AG09309 (cell line): ENCODE measurements around the gene CHCHD3.

ENCODE experiments used
- DNase-seq: peaks from one replicate; pipeline ENCODE4 v3.0.0-alpha.2; 2010; ENCODE audit warnings: low read depth
- H3K4me3 ChIP-seq: 2 replicates; pipeline ENCODE4 v1.5.1; 2011; ENCODE audit warnings: mild to moderate bottlenecking, low read depth, low read length, moderate library complexity; ENCODE audit not compliant: control insufficient read depth
- TF ChIP-seq, protein P1 (sequence below): IDR thresholded peaks from 2 replicates; pipeline ENCODE4 v1.5.1; 2011; ENCODE audit warnings: mild to moderate bottlenecking, low read depth, low read length, inconsistent platforms; ENCODE audit not compliant: insufficient read depth, control insufficient read depth; ENCODE audit errors: missing control alignments

CHCHD3 gene

DNA sequence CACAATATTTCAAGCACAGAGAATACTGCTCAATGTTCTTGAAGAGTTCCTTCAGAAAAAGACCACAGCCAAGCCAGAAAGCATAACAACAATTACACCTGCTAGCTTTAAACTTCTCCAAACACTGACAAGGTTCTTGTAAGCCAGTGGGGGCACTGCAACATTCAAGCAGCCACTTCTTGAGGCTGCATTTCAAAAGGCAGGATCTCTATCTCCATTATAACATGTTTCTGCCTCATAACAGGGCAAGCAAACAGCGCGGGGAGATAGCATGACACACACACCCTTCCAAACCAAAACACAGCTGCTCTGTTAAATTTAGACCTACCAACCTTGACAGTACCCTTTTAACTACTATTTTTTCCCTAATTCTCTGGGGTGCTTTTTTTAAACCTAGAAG lies 30.8 kb downstream of the CHCHD3 start:
- DNase-seq, result no peak
- H3K4me3 ChIP-seq, result no peak overlapping the region
- TF ChIP-seq, protein P1, sequence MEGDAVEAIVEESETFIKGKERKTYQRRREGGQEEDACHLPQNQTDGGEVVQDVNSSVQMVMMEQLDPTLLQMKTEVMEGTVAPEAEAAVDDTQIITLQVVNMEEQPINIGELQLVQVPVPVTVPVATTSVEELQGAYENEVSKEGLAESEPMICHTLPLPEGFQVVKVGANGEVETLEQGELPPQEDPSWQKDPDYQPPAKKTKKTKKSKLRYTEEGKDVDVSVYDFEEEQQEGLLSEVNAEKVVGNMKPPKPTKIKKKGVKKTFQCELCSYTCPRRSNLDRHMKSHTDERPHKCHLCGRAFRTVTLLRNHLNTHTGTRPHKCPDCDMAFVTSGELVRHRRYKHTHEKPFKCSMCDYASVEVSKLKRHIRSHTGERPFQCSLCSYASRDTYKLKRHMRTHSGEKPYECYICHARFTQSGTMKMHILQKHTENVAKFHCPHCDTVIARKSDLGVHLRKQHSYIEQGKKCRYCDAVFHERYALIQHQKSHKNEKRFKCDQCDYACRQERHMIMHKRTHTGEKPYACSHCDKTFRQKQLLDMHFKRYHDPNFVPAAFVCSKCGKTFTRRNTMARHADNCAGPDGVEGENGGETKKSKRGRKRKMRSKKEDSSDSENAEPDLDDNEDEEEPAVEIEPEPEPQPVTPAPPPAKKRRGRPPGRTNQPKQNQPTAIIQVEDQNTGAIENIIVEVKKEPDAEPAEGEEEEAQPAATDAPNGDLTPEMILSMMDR, result peak; percentile 19

DNA sequence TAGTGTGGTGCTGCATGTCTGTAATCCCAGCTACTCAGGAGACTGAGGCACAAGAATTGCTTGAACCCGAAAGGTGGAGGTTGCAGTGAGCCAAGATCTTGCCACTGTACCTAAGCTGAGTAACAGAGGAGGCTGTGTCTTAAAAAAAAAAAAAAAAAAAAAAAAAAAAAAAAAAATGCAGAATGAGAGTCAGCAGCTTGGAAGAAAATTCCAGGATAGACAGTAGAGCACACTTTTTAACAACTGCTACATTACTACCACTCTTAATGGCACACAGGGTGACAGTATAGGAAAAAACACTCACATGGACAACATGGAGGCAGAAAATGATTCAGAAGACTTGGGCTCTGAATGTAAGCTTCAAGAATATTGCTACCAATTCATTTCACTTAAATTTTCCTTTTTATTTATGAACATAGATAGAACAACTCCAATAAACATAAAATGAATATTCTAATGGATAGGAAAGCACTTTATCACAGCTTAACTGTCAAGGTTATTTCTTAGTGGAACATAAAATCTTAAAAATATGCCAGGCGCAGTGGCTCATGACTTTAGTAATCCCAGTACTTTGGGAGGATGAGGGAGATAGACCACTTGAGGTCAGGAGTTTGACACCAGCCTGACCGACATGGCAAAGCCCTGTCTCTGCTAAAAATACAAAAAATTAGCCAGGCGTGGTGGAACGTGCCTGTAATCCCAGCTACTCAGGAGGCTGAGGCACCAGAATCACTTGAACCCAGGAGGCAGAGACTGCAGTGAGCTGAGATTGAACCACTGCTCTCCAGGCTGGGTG lies 31.5 kb downstream of the CHCHD3 start:
- H3K4me3 ChIP-seq, result no peak overlapping the region
- TF ChIP-seq, protein P1, result no peak
- no peak for DNase-seq

DNA sequence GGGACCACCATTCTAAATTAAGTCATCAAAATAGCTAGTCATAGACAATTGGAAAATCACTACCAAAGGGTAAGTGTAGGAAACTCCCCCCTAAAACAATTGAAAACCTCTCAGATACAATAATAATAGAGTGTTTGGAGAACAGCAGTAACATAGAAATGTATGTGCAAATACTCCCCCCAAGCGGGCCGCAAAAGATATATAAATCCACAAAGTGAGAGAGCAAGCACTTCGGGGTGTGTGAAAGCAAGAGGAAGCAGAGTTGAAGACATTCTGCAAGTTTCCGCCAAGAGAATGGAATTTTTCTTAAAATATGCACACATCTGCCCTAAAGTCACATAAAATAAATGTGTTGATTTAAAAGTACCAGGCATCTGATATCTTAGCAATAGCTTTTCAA lies 33.3 kb downstream of the CHCHD3 start:
- TF ChIP-seq, protein P1, result no peak
- DNase-seq, result no peak
- H3K4me3 ChIP-seq, result no peak overlapping the region

DNA sequence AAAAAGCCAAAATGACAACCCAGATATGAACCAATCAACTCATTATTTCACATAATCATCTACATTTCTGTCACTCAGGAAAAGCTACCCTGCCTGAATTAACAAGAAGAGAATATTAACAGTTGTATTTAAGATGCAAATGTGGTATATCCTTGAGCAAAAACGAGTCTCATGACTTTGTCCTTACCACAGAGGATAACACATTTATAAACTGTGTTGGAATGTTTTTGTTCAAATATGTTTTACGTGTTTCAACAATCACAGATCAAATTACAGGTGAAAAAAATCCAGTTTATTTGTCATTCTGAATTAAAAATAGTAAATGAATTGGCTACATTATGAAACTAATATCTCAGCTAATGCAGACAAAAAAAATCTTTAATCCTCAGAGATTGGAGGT lies 34.6 kb downstream of the CHCHD3 start:
- TF ChIP-seq, protein P1, result no peak
- DNase-seq, result no peak
- H3K4me3 ChIP-seq, result no peak overlapping the region

DNA sequence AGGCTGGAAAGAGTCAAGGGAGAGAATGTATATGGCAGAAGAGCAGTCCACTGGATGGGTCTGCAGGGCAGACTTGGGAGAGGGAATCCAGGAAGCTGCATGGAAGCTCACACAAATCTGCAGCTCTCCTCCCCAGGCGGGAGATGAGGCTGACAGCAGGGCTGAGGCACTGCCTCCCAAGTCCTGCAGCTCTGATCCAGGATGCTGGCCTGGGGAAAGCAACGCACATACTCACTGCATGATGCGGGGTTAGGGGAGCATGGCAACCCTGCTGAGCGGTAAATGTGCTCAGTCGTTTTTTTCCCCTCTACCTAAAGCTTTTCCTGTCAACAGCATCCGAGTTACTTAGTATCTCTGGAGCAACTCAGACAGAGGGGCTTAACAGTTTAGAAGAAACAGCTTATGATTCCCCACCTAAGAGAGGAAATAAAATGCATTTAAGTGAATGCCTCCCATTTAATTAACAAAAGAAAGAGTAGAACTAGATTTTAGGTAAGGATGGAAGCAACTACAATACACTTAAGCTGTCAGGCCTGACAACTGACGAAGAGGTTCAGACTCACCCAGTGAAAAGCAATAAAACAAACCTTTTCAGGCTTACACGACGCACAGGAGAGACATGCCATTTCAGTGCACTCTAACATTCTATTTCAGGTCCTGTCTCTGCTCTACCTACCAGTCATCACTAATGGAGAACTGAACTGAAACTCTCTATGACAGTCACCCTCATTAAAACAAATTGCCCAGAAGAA lies 37.0 kb downstream of the CHCHD3 start:
- no peak for DNase-seq
- H3K4me3 ChIP-seq, result no peak overlapping the region
- TF ChIP-seq, protein P1, result no peak

DNA sequence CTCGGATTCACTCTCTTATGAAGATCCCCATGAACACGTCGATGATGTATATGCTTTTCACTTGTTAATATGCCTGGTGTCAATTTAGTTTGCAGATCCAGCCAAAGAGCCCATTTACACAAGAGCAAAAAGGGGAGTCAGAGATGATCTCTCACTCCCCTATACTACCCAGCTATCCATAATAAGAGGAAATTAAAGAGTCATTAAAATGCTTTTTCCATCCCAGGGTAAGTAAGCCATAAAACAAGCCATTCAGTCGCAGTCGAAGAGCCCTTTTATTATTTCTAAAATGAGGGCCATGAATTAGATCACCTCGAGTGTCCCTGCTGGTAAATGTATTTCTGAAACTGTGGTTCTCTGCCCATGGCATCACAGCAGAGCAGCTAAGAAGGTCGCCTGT lies 41.2 kb downstream of the CHCHD3 start:
- no peak for DNase-seq
- no peak overlapping the region for H3K4me3 ChIP-seq
- TF ChIP-seq, protein P1, result no peak

DNA sequence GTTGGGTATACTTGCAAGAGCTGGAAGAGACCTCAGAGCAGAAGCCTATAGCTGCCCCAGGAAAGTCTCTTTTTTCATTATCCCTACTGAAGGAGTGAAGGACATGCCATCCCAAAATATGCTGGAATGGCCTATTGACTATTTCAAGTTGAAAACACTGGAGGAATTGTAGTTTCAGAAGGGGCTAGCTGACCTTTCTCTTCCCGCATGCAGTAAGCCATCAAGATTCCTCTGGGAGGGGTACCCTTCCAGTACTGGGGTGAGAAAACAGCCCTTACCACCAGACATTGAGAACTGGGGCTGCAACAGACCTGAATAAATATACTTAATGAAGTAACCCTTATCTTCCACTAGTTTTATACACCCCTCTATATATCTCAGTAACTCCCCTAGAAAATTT lies 41.7 kb downstream of the CHCHD3 start:
- TF ChIP-seq, protein P1, result no peak

More for the DNA sequence above, 41.7 kb downstream of the CHCHD3 start:
- DNase-seq, result no peak
- H3K4me3 ChIP-seq, result no peak overlapping the region
